Measurements from ENCODE around the gene MLPH.

The MLPH gene

DNA sequence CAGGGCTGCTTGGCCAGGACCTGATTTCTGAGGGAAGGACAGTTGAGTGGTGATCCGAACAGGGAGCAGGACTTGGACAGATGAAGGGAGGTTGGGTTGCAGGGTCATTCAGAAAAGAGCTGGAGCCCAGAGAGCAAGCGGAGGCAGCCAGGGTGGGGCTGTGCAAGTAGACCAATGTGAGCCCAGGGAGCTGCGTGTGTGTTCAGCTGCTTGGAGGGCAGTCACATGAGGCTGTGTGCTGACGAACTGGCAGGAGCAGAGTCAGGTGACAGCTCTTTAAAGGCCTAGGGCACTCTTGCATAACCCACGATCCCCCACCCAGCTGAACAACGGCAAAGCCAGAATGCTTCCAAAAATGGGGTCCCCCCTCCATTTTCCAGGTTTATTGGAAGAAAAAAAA lies 4.6 kb upstream of the MLPH start:
- DNase-seq = peak; percentile 62

DNA sequence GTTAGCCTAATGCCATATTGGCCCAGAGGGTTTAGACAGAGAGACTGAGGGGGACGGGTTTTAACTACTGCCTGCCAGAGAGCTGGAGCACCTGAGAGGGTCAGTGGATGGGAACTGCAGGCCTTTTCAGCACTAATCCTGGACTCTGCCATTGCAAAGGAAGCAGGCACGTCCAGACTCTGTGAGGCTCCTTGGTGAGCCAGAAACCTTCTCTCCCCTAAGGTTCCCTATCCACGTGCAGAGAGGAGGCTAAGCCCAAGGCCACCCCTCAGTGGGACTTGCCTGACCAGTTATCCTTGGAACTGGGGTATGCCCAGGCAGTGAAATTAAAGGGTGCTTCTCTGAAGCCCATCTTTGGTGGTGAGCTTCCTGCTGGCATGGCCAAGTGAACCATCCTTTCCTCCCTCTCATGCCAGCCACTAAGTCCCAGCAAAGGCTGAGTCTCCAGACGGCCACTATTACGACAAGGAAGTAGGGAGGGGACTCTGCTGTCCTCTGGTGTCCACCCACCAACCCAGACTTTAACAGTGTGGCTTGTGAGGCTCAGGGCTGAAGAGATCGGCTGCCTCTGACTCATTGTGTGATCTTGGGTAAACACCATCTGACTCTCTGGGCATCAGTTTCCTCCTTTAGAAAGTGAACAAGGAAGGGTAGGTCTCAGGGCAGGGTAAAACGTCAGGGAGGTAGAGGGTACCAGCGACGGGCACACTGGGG lies 3.9 kb upstream of the MLPH start:
- DNase-seq = no peak

DNA sequence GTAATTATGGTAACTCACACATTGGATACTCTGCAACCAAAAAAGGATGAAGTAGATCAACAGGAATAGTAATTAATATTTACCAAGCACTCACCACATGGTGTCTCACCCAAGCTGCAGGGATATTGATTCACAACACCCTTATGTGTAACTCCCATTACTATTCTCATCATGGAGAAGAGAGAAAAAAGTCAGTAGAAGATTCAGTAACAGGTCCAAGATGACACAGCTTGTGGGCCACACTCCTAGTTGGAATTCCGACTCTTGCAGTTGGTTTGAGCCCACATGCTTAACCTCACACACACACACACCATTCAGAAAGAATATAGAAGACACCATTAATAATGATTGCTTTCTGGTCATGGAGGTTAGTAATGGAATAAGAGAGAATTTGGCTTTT lies 1.7 kb upstream of the MLPH start:
- no peak for DNase-seq

DNA sequence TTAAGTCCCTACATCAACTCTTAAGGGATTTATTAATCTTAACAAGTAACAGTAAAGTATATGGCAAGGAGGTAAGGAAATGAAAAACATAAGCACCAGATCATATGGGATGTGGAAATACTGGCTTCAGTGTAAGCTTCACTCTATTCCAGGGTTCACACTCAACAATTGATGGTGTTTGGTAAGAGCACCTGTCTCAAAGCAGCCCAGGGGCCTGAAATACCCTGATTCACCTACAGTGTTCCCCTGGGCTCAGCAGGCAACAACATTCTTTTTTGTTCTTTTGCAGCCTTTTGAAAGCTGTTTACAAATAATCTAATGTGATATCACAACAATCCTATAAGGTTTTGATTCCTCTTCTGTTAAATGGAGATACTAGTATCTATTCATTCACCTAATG lies 1.2 kb upstream of the MLPH start:
- DNase-seq = no peak

DNA sequence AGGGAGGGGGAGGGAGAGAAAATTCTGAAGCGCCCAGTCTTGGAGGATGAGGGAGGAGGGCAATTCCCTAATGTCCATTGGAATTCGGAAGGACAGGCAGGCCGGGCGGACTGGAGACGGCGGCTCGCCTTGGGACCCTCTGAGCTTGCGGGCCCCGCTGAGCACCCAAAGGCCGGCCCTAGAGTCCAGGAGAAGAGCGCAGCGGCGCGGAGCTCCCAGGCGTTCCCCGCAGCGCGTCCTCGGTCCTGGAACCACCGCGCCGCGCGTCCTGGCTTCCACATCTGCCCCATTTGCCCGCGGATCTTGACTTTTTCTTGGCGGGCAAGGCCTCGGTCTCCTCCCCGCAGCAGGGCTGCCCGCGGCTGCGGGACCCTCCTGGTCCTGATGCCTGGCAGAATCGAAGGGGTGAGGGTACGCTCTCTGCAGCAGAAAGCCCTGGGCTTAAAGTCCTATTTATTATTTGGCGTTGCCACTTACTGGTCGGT lies 675 bp upstream of the MLPH start:
- no peak for DNase-seq

DNA sequence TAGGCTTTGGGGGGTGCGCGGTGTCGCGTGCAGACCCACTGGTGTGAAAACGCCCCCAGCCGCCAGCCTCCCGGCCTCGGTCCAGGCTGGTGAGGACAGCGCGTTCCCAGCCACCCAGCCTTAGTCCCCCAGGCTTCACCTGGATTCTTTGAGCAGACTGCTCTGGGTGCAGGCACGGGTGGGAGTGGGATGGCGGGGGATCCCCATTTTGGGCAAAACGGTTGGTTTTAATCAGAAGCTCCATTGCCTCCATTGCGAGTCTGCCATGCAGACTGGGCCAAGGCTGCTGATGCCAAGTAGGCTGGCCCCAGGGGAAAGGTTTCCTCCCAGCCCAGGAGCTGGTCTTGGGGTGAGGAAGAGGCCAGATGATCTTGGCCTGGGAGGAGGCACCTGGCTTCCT lies 445 bp downstream of the MLPH start:
- no peak for DNase-seq

DNA sequence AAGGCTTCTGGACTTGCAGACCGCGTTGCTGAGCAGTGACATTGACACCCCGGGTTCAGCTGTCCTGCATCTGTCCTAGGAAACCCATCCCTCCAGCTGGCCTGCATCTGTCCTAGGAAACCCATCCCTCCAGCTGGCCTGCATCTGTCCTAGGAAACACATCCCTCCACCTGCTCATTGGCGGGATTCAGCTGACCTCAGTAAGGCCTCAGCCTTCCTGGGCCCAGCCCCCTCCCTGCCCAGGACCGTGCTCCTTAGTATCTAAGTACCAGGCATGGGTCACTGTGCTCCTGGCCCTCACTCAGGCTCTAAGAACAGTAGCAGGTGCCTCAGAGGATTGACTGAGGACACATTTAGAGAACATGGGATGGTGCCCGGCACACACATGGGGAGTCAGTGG lies 1.2 kb downstream of the MLPH start:
- DNase-seq = no peak

DNA sequence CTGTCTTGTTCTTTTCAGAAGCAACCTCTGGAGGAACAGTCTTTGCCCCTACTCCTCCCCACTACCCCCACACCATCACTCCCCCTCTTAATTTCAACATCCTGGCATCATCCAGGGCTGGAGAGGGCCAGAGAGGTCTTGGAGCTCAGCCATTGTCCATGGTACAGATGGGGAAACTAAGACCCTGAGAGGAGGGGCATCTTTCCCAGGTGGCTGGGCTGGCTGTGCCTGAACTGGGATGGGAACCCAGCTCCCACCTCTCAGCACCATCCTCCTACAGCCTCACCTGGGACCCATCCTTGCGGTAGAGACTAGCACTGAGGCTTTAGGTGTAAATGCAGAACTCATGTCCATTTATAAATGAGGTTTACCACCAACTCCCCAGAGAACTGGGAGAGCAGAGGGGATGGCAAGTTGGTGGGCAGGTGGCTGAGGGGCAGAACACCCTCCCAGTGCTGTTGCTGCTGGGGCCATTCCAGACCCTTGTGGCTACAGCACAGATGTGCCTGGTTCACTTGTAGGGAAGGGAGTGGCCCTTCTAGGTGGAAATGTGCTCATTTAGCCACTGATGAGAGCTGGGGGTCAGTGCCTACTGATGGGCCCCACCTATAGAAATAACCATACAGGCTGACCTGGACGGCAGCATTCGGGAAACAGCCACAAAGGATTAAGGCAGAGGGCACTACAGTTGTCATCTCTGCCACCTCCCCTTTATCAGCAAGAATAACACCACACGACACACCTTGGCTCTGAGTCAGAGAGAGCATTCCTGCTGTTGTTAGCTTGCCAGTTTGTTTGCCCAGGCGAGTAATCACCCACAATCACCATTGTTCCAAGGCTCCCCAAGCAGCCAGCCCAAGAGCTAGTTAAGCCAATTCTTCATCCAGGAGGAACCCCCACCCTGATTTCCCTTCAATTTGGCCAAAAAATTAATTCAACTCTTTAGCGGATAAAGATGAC lies 2.1 kb downstream of the MLPH start:
- no peak for DNase-seq

DNA sequence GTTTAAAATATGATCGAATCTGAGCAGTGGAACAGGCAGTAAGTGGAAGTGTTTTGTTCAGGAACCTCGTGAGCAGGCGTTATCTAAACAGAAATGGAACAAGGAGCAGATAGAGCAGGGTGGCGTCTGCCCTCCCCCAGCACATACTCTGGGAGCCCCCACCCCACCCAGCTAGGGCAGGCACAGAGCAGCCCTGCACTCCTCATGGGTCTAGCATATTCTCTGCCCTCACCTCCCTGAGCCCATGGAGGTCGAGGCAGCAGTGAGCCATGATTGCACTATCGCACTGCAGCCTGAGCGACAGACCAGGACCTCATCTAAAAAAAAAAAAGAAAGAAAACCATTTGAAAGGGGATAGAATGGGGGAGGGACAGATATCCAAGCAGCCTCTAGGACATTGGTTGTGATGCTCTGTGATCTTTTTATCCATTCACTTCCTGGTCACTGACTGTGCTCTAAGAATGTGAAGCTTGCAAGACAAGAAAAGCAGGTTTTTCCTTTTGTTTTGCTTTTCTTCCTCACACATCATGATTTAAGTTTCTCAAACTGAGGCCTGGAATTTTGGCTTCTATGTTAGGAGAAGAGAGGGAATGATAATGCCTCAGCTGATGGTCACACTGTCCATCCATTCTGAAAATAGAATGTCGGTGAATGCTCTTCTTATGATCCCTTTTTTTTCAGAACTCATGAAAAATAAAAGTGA lies 3.1 kb downstream of the MLPH start:
- no peak for DNase-seq

DNA sequence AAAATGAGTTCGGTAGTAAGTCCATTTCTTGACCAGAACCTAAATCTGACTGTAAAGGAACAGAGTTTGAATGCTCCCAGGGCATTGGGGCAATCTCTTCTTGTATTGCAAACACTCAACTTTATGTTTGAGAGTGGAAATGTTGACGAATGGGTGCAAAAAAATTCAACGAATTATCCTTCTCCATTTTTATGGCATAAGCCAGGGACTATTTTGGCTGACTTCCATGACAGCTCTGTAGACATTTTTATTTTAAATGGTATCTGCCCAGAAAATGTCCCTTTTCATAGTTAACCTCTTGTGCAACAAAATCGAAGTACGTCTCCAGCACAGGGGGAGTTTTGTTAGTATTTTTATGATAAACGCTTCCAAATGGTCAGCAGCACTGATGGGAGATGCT lies 3.7 kb downstream of the MLPH start:
- no peak for DNase-seq

DNA sequence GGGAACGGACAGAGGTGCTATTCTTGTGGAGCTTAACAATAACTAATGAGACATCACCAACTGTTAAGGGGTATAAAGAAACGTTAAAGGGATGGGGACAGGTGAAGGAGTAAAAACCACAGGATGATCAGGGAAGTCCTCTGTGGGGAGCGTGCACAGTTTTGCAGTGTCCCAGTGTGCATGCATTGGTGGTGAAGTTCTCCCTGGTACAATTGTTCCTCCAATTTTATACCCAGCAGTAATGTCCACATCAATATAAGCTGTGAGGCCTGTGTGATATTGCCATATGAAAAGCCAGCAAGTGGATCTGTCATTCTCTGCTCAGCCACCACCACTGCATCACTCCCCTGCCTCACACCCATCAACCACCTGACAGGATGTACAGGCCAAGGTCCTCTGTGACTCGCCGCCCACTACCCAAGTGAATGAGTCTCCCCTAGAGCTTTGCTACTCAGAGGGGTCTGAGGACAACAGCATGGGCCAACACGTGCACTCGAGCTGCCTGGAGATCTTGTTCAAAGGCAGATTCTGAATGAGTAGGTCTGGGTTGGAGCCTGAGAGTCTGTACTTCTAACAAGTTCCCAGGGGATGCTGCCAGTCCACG lies 4.6 kb downstream of the MLPH start:
- no peak for DNase-seq

DNA sequence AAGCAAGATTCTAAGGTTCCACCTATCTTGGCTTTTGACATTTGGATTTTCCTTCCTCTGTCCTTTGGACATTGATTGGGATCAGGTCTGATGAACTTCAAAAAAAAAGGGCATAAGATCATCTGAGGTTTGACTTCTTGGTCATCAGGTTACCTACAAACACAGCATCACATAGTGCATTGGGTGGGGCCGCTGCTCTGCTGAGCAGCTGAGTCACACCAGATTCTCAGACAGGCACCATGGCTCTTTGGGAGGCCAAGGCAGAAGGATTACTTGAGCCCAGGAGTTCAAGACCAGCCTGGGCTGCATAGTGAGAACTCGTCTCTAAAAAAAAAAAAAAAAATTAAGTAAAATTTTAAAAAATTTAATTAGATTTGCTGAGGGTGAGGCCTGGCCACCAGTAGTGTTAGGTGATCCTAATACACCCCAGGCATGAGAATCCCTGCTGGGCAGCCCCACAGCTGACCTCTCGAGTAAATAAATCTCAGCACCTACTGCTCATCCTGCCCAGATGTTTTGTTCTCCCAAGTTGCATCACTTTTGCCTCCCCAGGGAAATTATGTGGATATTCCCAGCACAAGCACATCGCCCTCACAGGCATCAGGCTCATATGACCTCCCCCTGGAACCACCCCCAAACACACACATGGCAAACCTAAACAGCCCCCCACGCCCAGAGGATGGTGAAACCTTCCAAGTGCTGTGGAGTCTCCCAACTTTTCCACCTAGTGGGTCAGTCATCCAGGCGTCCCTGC lies 5.3 kb downstream of the MLPH start:
- DNase-seq = no peak

DNA sequence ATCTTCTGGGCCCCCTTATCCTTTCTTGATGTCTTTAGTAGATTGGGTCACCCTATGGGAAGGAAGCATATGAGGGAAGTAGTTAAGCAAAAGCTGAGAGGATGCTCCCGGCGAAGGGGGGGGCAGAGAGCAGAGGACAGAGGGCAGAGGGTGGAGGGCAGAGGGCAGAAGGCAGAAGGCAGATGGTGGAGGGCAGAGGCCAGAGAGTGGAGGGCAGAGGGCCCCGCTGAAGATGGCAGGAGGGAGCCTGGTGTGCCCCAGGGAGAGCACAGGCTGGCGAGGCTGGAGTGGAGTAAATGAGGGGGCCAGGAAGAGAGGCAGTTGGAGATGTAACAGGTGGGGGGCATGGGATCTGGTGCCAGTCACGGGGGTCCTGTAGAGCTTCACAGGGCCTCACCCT lies 7.0 kb downstream of the MLPH start:
- DNase-seq = no peak

DNA sequence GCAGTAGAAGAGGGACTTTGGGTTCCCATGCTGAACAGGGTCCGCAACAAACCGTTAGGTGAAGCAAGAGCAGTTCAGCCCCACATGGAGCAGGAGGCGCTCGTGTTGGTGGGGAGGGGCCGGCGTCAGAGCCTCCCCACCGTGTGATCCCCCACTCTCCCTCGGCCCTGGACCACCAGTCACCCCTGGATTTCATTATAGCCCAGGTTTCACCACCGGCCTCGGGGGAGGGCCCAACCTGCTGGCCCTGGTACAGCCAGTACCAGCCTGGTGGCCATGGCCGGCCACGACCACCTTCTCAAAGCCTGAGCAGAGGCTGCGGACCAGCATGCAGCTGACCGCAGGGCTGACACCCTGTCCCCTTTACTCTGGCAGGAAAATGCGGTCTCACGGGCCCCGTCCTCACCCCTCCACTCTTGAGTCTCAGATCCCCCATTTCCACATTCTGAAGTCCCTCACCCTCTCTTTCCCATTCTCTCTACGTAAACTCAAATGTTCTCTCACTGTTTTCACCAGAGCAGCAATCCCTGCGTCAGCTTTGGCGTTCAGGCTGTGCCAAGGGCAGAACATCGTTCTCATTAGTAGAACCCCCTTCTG lies 8.6 kb downstream of the MLPH start:
- DNase-seq = no peak

DNA sequence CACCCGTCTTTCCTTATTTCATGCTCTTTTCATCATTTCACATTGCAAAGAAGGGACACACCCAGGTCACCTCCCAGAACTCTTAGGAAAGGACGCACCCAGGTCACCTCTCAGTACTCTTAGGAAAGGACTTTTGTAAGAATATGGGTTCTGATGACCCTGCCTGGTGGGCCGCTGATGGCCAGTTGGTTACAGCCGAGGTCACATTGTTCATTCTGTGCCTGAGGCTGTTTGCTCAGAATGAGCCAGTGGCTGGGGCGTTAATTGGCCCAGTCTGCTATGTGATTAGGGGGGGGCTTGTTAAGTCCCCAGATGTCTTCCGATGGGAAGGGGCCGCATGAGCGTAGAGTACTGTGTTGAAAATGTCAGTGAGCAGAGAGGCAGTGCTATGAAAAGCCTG lies 9.4 kb downstream of the MLPH start:
- no peak for DNase-seq

DNA sequence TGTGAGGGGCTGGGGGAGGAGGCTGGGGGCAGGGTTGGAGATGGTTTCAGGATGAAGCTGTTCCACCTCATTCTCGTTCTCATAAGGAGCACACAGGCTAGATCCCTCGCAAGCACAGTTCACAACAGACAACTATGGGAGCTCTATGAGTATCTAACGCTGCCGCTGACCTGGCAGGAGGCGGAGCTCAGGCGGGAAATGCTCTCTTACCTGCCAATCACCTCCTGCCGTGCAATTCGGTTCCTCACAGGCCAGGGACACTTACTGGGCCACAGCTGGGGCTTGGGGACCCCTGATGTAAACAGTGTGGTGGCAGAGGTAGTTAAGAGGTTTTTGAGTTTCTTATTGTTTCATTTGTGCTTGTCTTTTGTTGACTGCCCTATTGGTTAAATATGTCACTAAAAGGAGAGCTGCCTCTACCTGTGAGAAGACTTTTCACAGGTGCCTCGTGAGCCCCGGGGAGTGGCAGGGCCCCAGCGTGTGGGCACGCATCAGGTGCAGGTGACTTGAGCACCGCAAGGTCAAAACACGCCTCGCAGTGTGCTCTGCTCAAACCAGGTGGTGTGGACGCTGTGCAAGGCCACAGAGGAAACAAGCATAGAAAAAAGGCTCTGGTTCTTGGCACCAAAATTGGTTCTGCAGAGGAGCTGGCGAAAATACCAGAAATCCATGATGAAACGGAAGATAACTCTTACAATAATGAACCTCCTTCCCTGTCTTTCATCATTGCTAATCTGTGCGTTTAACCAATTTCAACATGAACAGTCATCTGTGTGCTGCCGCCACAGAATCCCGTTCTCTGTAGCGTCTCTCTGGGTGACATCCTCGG lies 10.2 kb downstream of the MLPH start:
- DNase-seq = no peak

DNA sequence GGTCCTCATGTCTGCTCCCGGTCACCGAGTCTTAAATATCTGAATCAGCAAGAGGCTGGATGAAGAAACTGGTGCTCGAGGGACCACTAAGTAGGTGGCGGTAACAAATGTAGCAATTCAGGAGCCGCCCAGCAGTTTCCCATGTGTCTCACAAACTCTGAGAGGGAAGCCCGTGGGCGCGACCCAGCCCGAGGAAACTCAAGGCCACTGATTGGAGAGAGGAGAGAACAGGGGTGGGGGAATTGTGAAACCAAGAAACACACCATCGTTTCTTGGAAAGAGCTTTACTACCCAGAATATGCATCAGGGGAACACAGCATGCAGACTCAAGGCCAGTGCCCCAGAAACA lies 10.8 kb downstream of the MLPH start:
- DNase-seq = no peak

DNA sequence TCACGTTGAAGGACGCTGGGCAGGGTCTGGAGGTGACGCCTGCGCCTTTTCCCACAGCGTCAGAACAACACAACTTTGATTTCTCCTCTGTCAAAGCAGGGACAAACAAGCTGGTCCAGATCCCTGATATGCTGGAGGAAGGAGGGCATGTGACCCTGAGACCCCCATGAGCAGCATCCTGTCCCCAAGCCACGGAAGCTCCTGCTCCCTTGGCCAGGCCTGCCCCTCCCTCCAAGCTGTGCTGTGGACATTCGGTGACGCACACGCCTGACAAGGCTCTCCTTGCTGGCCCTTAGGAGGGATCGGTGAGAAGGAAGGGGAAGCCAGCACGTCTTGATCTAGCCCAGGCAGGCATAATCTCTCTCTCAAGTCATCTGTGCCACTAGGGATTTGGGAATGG lies 11.3 kb downstream of the MLPH start:
- DNase-seq = no peak

DNA sequence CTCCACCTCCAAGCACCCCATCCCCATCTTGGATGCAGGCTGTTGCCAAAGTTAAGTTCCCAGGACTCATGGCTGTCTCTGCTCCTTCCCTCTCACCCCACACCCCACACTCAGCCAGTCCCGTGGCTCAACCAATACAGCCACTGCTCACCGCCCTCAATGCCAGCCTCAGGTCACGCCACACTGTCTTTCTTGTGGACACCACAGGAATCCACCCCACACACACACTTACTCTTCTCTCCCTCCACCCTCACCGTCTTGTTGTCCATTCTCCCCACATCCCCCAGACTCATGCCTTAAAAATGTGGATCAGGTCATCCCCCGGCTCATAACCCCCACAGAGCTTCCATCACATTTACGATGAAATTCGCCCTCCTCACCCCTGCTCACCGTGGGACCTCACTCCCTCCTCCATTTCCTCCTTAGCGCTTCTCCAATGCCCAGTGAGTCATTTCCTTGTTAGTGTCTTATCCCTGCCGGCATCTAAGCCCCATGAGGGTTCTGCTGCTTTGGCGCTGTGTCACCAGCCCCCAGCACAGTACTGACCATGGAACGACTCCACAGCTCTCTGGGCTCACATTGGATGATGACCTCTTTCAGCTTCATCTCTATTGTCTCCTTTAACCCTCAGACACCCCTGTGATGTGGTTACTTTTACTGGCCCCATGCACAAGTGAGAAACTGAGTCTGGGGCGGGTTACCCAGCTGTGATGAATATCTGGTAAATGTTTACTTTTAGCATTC lies 13.8 kb downstream of the MLPH start:
- no peak for DNase-seq

DNA sequence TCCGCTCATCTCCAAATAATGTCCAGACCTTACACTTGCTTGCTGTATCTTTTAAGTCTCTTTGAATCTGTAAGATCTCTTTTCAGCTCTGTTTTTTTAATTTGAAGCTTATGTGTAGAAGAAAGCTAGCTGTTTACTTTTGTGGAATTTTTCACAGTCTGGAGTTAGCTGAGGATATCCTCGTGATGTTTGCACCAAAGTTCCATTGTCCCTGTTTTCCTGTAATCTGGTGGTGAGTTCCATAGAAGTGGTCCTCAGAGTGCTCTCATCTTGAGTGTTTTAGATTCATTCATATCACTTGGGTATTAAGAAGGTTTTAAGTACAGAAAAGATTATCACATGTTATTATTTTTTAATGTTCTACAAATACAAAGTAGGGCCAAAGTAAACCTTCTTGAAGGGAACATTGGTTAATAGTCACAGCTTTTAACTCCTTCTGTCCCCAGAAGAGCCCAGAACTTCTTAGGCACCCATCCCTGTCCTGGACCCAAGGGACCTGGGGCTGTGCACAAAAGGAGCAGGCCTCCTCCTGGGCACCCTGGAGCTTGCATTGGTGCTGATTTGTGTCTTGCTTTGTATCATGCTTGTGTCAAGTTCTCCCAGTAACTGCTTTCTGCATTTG lies 15.0 kb downstream of the MLPH start:
- no peak for DNase-seq
